Coronary artery (tissue), 2 donors: ENCODE results near the gene MXRA7.
"Not testable (repeated sequence)": the region's sequence is repeated elsewhere in the genome, so short reads cannot be mapped to it uniquely, and the experiment has no call there.

Experiments
- DNase-seq: peaks from one replicate; pipeline ENCODE4 v3.0.0-alpha.2; 2017; ENCODE audit warnings: low spot score
- H3K27ac ChIP-seq, 2 donors: fragments of 200-600 bp; sonication (generic); one replicate each; pipeline ENCODE4 v1.5.1; 2016 to 2019
- H3K4me3 ChIP-seq: fragments of 200-600 bp; sonication (generic); 2 replicates; pipeline ENCODE4 v1.5.1; 2016; ENCODE audit warnings: mild to moderate bottlenecking, moderate library complexity
- TF ChIP-seq, protein P1 (sequence below): fragments of 200-600 bp; sonication (generic); IDR thresholded peaks from one replicate; pipeline ENCODE4 v1.5.1; 2019; ENCODE audit warnings: antibody characterized with exemption

Gene MXRA7

DNA sequence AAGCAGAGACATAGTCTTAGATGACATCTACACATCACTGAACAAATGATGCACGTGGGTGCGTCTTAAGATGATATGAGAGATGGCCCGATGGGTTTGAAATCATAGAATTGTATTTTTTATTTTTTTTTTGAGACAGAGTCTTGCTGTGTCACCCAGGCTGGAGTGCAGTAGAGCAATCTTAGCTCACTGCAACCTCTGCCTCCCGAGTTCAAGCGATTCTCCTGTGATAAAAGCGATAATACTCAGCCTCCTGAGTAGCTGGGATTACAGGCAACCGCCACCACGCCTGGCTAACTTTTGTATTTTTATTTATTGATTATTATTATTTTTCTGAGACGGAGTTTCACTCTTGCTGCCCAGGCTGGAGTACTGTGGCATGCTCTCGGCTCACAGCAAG, 72.5 kb downstream of the MXRA7 start:
- no peak overlapping the region for H3K4me3 ChIP-seq
- DNase-seq, result no peak
- no peak overlapping the region for H3K27ac ChIP-seq
- TF ChIP-seq, protein P1, sequence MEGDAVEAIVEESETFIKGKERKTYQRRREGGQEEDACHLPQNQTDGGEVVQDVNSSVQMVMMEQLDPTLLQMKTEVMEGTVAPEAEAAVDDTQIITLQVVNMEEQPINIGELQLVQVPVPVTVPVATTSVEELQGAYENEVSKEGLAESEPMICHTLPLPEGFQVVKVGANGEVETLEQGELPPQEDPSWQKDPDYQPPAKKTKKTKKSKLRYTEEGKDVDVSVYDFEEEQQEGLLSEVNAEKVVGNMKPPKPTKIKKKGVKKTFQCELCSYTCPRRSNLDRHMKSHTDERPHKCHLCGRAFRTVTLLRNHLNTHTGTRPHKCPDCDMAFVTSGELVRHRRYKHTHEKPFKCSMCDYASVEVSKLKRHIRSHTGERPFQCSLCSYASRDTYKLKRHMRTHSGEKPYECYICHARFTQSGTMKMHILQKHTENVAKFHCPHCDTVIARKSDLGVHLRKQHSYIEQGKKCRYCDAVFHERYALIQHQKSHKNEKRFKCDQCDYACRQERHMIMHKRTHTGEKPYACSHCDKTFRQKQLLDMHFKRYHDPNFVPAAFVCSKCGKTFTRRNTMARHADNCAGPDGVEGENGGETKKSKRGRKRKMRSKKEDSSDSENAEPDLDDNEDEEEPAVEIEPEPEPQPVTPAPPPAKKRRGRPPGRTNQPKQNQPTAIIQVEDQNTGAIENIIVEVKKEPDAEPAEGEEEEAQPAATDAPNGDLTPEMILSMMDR, result no peak

DNA sequence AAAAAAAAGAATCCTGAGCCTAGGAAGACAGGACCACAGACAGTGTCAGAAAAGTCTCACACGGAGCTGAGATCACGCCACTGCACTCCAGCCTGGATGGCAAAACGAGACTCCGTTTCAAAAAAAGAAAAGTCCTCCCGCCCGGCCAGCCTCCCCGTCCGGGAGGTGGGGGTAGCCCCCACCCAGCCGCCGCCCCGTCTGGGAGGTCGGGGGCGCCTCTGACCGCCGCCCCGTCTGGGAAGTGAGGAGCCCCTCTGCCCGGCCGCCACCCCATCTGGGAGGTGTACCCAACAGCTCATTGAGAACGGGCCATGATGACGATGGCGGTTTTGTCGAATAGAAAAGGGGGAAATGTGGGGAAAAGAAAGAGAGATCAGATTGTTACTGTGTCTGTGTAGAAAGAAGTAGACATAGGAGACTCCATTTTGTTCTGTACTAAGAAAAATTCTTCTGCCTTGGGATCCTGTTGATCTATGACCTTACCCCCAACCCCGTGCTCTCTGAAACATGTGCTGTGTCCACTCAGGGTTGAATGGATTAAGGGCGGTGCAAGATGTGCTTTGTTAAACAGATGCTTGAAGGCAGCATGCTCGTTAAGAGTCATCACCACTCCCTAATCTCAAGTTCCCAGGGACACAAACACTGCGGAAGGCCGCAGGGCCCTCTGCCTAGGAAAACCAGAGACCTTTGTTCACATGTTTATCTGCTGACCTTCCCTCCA, 74.1 kb downstream of the MXRA7 start:
- H3K4me3 ChIP-seq, H3K27ac ChIP-seq, DNase-seq: not testable (repeated sequence)

DNA sequence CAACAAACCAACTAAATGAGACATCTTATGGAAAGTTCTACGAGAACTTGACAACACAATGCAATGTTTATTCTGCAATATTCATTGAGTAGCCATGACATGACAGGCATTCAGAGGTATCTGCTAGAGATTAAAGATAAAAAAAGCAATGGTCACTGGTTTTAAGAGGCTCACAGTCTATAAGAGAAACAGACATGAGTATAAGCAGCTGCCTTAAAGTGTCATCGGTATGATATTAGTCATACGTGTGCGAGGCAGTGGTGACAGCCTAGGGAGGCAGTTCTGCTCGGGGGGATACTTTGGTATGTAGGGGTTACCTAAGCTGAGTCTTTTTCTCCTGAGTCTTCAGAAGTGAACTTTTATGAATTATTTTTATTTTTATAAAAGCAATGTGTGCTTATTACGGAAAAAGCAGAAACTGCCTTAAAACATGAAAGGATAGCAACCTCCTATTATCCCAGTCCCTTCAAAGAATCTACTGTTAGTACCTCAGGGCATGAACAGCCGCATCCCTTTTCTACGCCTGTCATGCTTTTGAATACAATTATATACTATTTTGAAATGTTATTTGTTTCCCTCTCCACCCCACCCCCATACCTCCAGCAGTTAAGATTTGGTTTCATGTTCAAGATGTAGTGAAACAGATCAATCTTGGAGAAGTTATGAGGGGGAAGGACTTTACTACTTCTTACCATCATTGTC, 75.0 kb downstream of the MXRA7 start:
- H3K27ac ChIP-seq, result no peak overlapping the region
- TF ChIP-seq, protein P1, result no peak
- H3K4me3 ChIP-seq, result no peak overlapping the region
- no peak for DNase-seq

DNA sequence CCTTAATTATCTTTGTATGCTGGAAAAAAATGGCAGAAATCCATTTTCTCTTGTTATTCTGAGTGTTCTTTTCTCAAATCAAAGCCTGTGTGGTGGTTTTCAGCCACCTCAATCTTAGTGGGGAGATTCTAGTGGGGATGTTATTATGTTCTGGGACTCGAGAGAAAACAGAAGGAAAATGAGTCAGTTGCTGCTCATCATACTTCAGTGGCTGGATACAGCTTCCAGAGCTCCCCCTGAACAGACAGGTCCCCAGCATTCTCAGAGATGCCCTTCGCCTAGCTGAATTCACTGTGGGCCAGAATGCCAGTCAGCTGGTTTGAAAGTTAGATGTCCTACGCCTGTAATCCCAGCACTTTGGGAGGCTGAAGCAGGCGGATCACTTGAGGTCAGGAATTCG, 75.7 kb downstream of the MXRA7 start:
- Histone ChIP-seq H3K4me3 (no peak overlapping the region), H3K27ac (no peak overlapping the region)
- TF ChIP-seq, protein P1, result no peak
- DNase-seq, result no peak

DNA sequence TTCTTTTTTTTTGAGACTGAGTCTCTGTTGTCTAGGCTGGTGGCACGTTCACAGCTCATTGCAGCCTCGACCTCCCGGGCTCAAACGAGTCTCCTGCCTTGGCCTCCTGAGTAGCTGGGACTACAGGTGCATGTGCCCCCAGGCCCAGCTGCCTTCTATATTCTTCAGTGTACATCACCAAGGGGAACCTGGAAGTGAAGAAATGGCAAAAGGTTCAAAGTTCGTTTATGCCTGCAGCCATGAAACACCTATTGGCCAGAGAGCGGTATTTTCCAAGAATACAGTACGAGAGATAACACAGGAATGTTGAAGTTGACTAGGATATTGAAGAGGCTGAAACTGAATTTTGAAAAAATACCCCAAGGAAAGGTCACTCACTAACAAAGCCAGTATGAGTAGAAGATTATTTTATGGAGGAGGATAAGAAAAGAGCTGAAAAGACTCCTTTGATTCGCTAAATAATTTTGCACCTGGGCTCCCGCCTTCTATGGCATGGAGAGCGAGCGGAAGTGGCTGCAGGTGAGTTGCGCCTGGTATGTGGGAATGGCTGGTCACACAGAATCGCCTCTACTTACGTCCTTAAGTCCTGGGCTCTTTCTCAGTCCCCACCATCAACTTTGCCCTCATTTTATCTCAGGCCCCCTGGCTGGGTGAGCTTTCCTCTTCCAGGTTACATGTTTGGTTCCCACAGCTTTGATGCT, 77.0 kb downstream of the MXRA7 start:
- DNase-seq, result no peak
- no peak overlapping the region for H3K27ac ChIP-seq

DNA sequence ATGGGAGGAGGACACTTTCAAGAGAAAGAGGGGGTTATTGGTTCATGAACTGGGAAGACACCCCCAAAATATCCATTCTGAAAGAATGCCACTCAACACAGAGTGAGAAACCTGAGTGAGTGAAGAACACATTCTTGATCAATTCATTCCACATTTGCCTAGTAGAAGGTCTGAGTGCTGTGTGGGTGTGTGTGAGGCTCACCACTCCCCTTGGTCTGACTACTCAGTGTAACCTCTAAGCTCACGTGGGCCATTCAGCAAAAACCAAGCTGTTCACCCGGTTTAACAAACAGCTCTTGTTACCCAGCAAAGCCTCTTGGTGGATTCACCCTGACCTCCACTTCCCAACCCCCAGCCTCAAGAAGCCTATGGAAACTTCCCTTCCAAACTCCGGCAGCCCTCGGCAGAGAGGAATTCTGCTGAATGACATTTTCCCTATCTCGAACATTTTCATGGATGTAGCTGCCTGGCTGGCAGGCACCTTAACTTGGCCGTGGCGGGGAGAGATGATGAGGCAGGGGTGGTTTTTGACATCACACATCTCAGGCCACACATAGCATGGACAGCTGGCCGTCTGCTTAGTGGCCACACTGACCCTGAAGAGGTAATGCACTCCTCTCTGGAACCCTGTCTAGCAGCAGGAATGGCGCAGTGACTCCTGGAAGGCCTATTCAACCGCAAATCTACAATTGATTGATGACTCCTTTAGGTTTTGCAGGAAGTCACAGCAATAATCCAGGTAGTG, 78.8 kb downstream of the MXRA7 start:
- H3K4me3 ChIP-seq, result no peak overlapping the region
- TF ChIP-seq, protein P1, result no peak
- no peak overlapping the region for H3K27ac ChIP-seq
- no peak for DNase-seq

More for the DNA sequence above, 77.0 kb downstream of the MXRA7 start:
- no peak overlapping the region for H3K4me3 ChIP-seq
- TF ChIP-seq, protein P1, result no peak

DNA sequence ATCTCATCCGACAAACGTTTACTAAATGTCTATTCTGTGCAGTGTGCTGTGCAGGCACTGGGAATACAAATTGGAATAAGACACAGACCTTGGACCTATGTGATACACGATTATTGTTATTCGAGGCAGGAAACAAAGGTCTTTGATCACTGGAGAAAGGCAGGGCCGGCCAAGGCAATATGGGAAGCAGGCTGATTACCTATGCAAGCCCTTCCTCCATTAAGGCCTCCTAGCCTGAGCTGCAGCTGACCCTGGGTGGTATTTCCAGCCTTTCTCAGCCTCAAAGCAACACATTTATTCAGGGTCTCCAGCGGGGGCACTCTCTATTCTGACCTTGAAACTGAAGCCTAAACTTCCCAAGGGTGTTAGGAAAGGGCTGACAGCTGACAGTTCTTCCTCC, 80.6 kb downstream of the MXRA7 start:
- Histone ChIP-seq H3K27ac (no peak overlapping the region), H3K4me3 (no peak overlapping the region)
- no peak for DNase-seq
- TF ChIP-seq, protein P1, result no peak
